GM21360 (cell line): Measurements from ENCODE around the gene BEND6.

Experiments used
- ATAC-seq: cut with Tn5 transposase; IDR thresholded peaks from one replicate; pipeline ENCODE4 v1.9.1; 2021; ENCODE audit warnings: mild to moderate bottlenecking, moderate library complexity; ENCODE audit not compliant: unreplicated experiment

The BEND6 gene

GRCh38 chr6:56940463-56940862 lies 14.4 kb upstream of the BEND6 start:
- ATAC-seq, result no peak

DNA sequence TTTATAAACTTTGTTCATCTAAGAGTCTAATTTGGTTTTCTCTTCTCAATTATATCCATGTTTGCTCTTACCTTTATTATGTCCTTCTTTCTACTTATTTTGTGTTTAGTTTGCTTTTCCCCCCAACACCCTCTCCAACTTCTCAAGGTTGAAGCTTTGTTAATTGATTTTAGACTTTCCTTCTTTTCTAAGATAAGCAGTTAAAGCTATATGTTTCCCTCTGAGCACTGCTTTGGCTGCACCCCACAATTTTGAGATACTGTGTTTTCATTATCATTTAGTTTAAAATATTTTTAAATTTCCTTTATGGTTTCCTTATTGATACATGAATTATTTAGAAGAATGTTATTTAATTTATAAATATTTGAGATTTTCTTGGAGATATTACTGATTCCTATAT lies 13.9 kb upstream of the BEND6 start:
- ATAC-seq, result no peak

DNA sequence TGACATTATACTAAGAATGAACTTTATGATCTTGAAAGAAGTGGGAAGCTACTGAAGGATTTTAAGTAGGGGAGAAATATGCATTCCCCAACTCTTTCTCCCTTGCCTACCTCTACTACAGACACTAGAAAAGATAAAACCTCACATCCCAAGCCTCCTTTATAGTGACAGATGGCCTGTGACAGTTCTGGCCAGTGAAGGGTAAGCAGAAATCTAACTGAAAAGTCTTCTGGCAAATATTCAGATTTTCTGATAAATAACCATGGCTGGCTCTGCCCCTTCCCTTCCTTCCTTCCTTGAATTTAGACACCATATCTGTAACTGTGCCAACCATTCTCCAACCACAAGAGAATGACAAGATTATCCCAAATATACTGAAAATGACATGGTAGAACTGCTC lies 10.2 kb upstream of the BEND6 start:
- ATAC-seq, result no peak

GRCh38 chr6:56946368-56946767 lies 8.5 kb upstream of the BEND6 start:
- no peak for ATAC-seq

GRCh38 chr6:56947924-56948323 lies 7.0 kb upstream of the BEND6 start:
- ATAC-seq, result no peak

DNA sequence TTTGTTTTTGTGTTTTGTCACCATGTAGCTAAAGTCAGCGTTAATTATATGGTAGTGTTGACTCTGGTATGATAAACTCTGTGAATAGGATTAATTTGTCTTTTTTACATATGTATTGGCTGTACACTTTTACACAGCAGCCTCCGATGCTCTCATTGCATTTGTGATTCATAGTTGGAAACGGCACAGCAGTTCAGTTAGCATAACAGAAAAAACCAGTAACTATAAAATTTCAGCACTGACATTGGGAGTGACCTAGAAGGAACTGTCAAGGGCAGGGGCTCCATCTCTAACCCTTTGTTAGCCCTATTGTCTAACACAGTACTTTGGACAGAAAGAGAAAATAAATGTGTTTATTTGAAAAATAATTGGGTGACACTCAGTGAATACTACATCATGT lies 5.6 kb upstream of the BEND6 start:
- ATAC-seq, result no peak

DNA sequence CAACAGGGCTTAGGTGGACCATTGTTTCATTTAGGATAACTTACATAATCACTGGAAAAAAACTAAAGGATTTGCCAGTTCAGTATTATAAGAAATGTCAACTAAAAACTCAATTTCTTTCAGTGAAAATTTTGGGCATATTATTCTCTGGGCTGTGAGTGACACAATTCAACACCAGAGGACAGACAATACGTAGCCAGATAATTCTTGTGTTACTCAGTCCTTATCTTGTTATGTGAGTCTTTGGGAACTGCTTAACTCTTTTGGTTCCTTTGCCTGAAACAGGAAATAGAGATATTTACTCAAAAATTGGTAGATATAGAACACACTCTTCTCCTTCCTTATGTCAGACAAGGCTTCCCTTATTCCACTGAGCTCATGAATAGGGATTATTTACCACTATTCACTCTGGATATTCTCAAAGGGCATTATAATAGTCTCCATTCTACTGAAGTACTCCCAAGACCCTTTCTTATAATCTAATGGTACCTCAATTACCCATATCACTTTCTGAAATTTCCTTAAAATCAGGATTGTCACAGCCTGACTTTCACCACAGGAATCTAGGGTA lies 4.9 kb upstream of the BEND6 start:
- no peak for ATAC-seq

DNA sequence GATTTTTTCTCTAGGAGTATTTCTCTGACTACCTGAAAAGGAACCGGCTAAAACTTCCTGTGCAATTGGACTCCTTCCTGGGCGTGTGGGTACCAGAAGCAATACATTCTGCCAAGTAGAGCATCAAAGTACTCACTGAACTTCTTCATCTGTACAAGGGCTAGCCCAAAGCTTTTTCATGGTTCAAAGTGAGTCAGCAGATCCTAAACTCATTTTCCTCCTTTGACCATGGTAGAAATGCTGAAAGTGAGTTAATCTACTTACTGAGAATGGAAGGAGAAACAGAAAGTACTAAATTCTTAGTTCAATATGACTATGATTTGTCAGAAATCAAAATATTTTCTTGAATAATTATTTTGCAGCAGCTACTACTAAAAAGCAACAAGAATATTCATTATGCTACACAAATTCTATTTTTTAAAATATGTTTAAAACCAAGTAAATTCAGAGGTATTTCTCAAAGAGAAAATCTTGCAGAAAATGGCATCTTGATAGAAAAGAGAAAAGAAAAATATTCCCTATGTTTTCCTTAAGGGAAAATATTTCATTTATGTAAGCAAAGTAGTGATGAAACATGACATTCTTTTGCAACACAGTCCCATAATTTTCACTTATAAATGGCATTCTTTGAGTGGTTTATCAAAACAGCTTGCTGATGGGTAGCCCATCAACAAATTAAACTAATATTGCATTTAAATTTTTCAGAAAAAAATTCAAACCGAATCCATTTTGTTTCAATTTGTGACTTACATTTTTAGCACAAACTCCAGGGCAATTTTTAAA lies 3.7 kb upstream of the BEND6 start:
- no peak for ATAC-seq

DNA sequence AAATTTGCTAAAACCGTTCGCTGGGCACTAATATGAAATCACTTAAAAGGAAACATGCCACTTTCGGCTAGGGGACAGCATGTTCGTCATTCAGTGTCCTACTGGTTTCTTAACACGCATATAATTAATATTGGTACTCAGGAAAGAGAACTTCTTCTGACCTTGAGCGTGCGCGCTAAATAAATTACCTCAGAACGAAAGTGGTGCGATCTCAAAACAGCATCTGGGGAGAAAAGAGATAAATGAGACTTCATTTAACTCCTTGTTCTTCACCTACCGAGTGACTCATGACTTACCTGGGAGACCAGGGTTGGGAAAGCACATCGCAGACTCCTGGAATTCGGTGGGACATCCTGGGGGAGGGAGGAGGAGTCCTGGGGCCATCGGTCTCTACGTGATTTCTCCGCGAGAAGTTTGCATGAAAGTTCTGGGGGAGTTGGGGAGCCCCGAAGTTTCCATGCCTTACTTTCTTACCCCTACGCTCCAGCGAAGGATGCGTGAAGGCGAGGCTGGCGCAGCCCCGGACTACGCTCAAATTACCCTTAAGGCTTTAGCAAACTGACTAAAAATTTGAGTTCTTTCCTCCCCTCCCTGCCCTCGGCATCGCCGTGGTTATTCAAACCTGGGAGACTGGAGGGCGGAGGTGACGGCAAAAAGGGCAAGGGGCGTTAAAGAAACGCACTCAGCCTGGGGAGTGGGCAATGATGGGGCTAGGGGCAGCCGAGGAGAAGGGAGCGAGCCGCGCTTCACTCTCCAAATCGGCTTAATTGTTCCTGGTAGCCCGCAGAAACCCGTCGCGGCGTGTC lies 1.1 kb upstream of the BEND6 start:
- ATAC-seq, result no peak

GRCh38 chr6:56955171-56956155 lies 556 bp downstream of the BEND6 start:
- peak; percentile 60 for ATAC-seq

- no peak for ATAC-seq
Observed at GRCh38 chr6:56956491-56956890, 1.6 kb downstream of the BEND6 start.

- no peak for ATAC-seq
Observed at GRCh38 chr6:56957856-56958255, 2.9 kb downstream of the BEND6 start.

DNA sequence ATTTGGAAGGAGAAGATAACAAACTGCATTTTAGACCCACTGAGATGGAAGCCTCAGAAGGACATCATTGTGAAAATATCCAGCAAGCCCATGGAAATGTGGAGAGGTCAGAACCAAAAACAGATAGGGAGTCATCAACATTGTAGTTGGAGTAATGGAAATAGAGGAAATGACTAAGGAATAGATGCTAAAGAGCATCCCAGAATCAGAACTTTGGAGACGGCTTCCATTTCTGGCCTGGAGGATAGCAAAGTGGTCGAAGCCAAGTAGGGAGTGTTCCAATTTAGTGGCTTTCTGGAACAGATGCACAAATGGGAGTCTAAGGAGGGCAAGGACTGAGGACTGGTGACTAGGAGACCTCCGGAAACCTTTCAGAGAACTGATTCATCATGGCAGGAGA lies 3.6 kb downstream of the BEND6 start:
- no peak for ATAC-seq

- ATAC-seq, result no peak
Observed at GRCh38 chr6:56959094-56959493, 4.2 kb downstream of the BEND6 start.

DNA sequence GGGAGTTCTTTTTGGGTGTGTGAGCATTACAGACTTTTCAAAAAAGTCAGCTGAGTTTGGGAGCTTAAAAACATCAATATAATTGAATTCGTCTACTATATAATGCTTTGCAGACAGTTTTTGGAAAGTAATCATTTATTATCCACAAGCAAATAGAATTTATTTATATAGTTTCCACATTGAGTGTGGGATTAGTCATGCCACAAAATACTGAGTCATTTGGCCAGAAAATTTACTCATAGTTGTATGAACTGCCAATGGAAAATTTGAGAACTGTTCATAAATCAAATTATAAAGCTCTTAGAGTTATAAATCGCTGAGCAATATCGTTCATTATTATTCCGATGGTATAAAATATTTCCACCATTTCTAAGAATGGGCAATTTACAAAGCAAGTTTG lies 5.0 kb downstream of the BEND6 start:
- no peak for ATAC-seq

DNA sequence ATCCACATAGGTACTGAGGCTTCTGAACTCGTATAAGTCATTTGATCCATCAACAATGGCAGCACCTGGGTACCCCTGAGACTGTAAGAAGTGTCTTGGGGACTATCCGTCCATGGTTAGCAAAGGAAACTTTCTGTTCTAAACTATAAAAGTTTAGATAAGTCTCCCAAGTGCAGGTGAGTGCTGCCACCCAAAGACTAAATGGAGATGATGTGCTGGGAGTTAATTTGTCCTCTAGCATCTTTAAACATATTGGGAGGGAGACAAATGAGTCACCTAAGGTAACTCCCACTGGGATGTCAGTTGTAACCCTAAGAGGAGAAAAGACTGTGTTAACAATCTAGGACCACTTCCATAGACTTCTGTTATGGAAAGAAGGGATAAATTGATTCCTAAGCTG lies 6.2 kb downstream of the BEND6 start:
- no peak for ATAC-seq

- ATAC-seq, result no peak
Observed at GRCh38 chr6:56962441-56962840, 7.5 kb downstream of the BEND6 start.

GRCh38 chr6:56963043-56963442 lies 8.1 kb downstream of the BEND6 start:
- no peak for ATAC-seq

- ATAC-seq, result no peak
Observed at GRCh38 chr6:56963793-56964192, 8.9 kb downstream of the BEND6 start.

GRCh38 chr6:56965126-56965525 lies 10.2 kb downstream of the BEND6 start:
- no peak for ATAC-seq

GRCh38 chr6:56970849-56971248 lies 15.9 kb downstream of the BEND6 start:
- ATAC-seq, result no peak
